Neuronal stem cell (in vitro differentiated cells): ENCODE data around the gene SLC23A3.

ENCODE experiments used
- DNase-seq: peaks from one replicate; pipeline ENCODE4 v3.0.0-alpha.2; 2013; ENCODE audit warnings: low spot score
- H2AFZ ChIP-seq: one replicate; pipeline ENCODE4 v1.6.1; 2013; ENCODE audit warnings: mild to moderate bottlenecking, low read length, inconsistent platforms
- H2AK5ac ChIP-seq: 2 replicates; pipeline ENCODE4 v1.6.1; 2013; ENCODE audit warnings: low read depth, mild to moderate bottlenecking, inconsistent platforms, low read length, moderate library complexity, mixed read lengths
- H2BK120ac ChIP-seq: 2 replicates; pipeline ENCODE4 v1.6.1; 2013; ENCODE audit warnings: low read depth, mild to moderate bottlenecking, inconsistent platforms, low read length, moderate library complexity, mixed read lengths
- H2BK12ac ChIP-seq: one replicate; pipeline ENCODE4 v1.6.1; 2013; ENCODE audit warnings: low read length, inconsistent platforms
- H2BK15ac ChIP-seq: 2 replicates; pipeline ENCODE4 v1.6.1; 2013; ENCODE audit warnings: mild to moderate bottlenecking, low read length, inconsistent platforms, mixed read lengths
- H2BK5ac ChIP-seq: one replicate; pipeline ENCODE4 v1.6.1; 2013; ENCODE audit warnings: inconsistent platforms, mild to moderate bottlenecking, low read length, moderate library complexity
- H3K14ac ChIP-seq: one replicate; pipeline ENCODE4 v1.6.1; 2013; ENCODE audit warnings: low read length, inconsistent platforms
- H3K18ac ChIP-seq: 2 replicates; pipeline ENCODE4 v1.6.1; 2013; ENCODE audit warnings: low read length, inconsistent platforms
- H3K23ac ChIP-seq: 2 replicates; pipeline ENCODE4 v1.6.1; 2013; ENCODE audit warnings: low read depth, mild to moderate bottlenecking, mixed read lengths, low read length, inconsistent platforms; ENCODE audit not compliant: poor library complexity
- H3K27ac ChIP-seq: replicated peaks from 3 replicates; pipeline ENCODE4 v1.5.1; 2013; ENCODE audit warnings: low read length, inconsistent platforms
- H3K27me3 ChIP-seq, 3 experiments: 2 replicates each; pipeline ENCODE4 v1.6.1; 2013; ENCODE audit warnings: low read length in 3 of 3, mild to moderate bottlenecking in 2 of 3, inconsistent platforms in 1 of 3, low read depth in 1 of 3, mixed read lengths in 1 of 3, moderate library complexity in 1 of 3; ENCODE audit not compliant: control insufficient read depth in 3 of 3, insufficient read depth in 3 of 3
- H3K36me3 ChIP-seq, 2 donors: replicated peaks in 1 of 2; 2 replicates each; pipeline ENCODE4 v1.6.1; 2013; ENCODE audit warnings: low read length in 2 of 2; ENCODE audit not compliant: control insufficient read depth in 2 of 2, insufficient read depth in 2 of 2
- H3K4ac ChIP-seq: 2 replicates; pipeline ENCODE4 v1.6.1; 2013; ENCODE audit warnings: inconsistent platforms, mild to moderate bottlenecking, low read length, moderate library complexity
- H3K4me1 ChIP-seq, 2 donors: 1 replicate in 1 of 2; 2 replicates in 1 of 2; pipeline ENCODE4 v1.6.1; 2013; ENCODE audit warnings: low read length in 2 of 2, low read depth in 1 of 2; ENCODE audit not compliant: control insufficient read depth in 2 of 2, insufficient read depth in 1 of 2
- H3K4me2 ChIP-seq: one replicate; pipeline ENCODE4 v1.6.1; 2013; ENCODE audit warnings: mild to moderate bottlenecking, low read length, inconsistent platforms; ENCODE audit not compliant: insufficient read depth, poor library complexity, severe bottlenecking
- H3K4me3 ChIP-seq, 2 donors: 2 replicates each; pipeline ENCODE4 v1.5.1; 2013; ENCODE audit warnings: low read length in 2 of 2, mild to moderate bottlenecking in 2 of 2, inconsistent platforms in 1 of 2, moderate library complexity in 1 of 2
- H3K79me1 ChIP-seq: one replicate; pipeline ENCODE4 v1.6.1; 2013; ENCODE audit warnings: low read depth, mild to moderate bottlenecking, inconsistent platforms, low read length, moderate library complexity
- H3K9ac ChIP-seq: one replicate; pipeline ENCODE4 v1.6.1; 2013; ENCODE audit warnings: mild to moderate bottlenecking, low read depth, low read length, inconsistent platforms; ENCODE audit not compliant: poor library complexity
- H3K9me3 ChIP-seq, 2 donors: replicated peaks in 1 of 2; 2 replicates each; pipeline versions ENCODE3 to v1.6.1; 2013; ENCODE audit warnings: low read length in 2 of 2, mild to moderate bottlenecking in 2 of 2, inconsistent platforms in 1 of 2, low read depth in 1 of 2, mixed read lengths in 1 of 2, moderate library complexity in 1 of 2; ENCODE audit not compliant: control insufficient read depth in 2 of 2, insufficient read depth in 1 of 2
- H4K8ac ChIP-seq: one replicate; pipeline ENCODE4 v1.6.1; 2013; ENCODE audit warnings: low read depth, mild to moderate bottlenecking, inconsistent platforms, low read length, moderate library complexity
- H4K91ac ChIP-seq: one replicate; pipeline ENCODE4 v1.6.1; 2013; ENCODE audit warnings: low read length, low read depth, mild to moderate bottlenecking, inconsistent platforms; ENCODE audit not compliant: poor library complexity
- WGBS, 2 donors: extraction: QIAGEN DNeasy Blood & Tissue Kit; methylation state at CpG; one replicate each; pipeline ENCODE4 v1.1.7; 2013; ENCODE audit warnings: missing lambda C conversion rate in 2 of 2, mixed read lengths in 1 of 2; ENCODE audit not compliant: insufficient read length in 2 of 2, insufficient replicate concordance in 1 of 2; ENCODE audit errors: extremely low coverage in 2 of 2; 5-methylcytosine and 5-hydroxymethylcytosine counted together

SLC23A3 gene

GRCh38 chr2:219168526-219168925, 1.3 kb downstream of the SLC23A3 start:
- Histone ChIP-seq H3K9me3 (no peaks in the 10 kb centered on the region), H3K27me3 (no peaks in the 10 kb centered on the region), H2BK15ac (no peak overlapping the region), H3K18ac (no peak overlapping the region), H3K36me3 (peaks cover 4 to 21% of the 10 kb centered on the region in 2 donors), H3K23ac (no peak overlapping the region), H3K79me1 (no peaks in the 10 kb centered on the region), H3K4ac (no peak overlapping the region), H2BK12ac (no peak overlapping the region), H2BK5ac (no peak overlapping the region), H3K14ac (no peak overlapping the region), H2AK5ac (peak overlapping the region; percentile 71), H4K8ac (no peak overlapping the region), H4K91ac (no peak overlapping the region), H3K4me2 (no peak overlapping the region), H2AFZ (no peak overlapping the region), H3K4me1 (no peaks in the 10 kb centered on the region), H3K27ac (no peak overlapping the region), H3K9ac (no peak overlapping the region), H2BK120ac (no peak overlapping the region), H3K4me3 (no peak overlapping the region)
- no peak for DNase-seq
- WGBS, 2 donors, result no CpG with 5 or more reads among the region's 6 CpGs

- Histone ChIP-seq H4K91ac (no peak overlapping the region), H3K9me3 (no peaks in the 10 kb centered on the region), H3K4me1 (no peaks in the 10 kb centered on the region), H3K36me3 (peaks cover 4 to 15% of the 10 kb centered on the region in 2 donors), H2AFZ (no peak overlapping the region), H3K9ac (no peak overlapping the region), H2BK5ac (no peak overlapping the region), H2BK120ac (no peak overlapping the region), H3K14ac (no peak overlapping the region), H2AK5ac (no peak overlapping the region), H3K27ac (no peak overlapping the region), H3K79me1 (no peaks in the 10 kb centered on the region), H2BK12ac (no peak overlapping the region), H3K4me2 (no peak overlapping the region), H3K27me3 (no peaks in the 10 kb centered on the region), H3K18ac (no peak overlapping the region), H2BK15ac (no peak overlapping the region), H3K23ac (no peak overlapping the region), H3K4ac (no peak overlapping the region), H3K4me3 (no peak overlapping the region), H4K8ac (no peak overlapping the region)
- no CpG with 5 or more reads among the region's 5 CpGs for WGBS, 2 donors
- no peak for DNase-seq
These were observed 1.8 kb downstream of the SLC23A3 start for GRCh38 chr2:219167997-219168396.

- H3K18ac ChIP-seq, result no peak overlapping the region
- H4K8ac ChIP-seq, result no peak overlapping the region
- no peak overlapping the region for H2AFZ ChIP-seq
- H3K9ac ChIP-seq, result no peak overlapping the region
- H2BK12ac ChIP-seq, result no peak overlapping the region
- no peaks in the 10 kb centered on the region for H3K36me3 ChIP-seq
- no peak overlapping the region for H3K23ac ChIP-seq
- no peaks in the 10 kb centered on the region for H3K79me1 ChIP-seq
- no CpG with 5 or more reads among the region's 10 CpGs for WGBS, 2 donors
- peaks cover 0 to 3% of the 10 kb centered on the region in 2 donors for H3K4me1 ChIP-seq
- no peak overlapping the region for H2BK15ac ChIP-seq
- H3K14ac ChIP-seq, result no peak overlapping the region
- H3K9me3 ChIP-seq, result no peaks in the 10 kb centered on the region
- no peak overlapping the region for H3K27ac ChIP-seq
- no peak overlapping the region for H4K91ac ChIP-seq
- H3K27me3 ChIP-seq, result no peaks in the 10 kb centered on the region
- H3K4ac ChIP-seq, result no peak overlapping the region
- no peak overlapping the region for H2AK5ac ChIP-seq
- no peak overlapping the region for H3K4me3 ChIP-seq
- no peak for DNase-seq
- H2BK5ac ChIP-seq, result no peak overlapping the region
- H3K4me2 ChIP-seq, result no peak overlapping the region
- H2BK120ac ChIP-seq, result no peak overlapping the region
These were observed 4.5 kb downstream of the SLC23A3 start for GRCh38 chr2:219165058-219165911.

GRCh38 chr2:219163156-219163555, 6.7 kb downstream of the SLC23A3 start:
- H3K27me3 ChIP-seq, result no peaks in the 10 kb centered on the region
- no peaks in the 10 kb centered on the region for H3K9me3 ChIP-seq
- no peak overlapping the region for H2BK5ac ChIP-seq
- no peak overlapping the region for H2AFZ ChIP-seq
- H4K91ac ChIP-seq, result no peak overlapping the region
- no peak overlapping the region for H2AK5ac ChIP-seq
- H3K14ac ChIP-seq, result no peak overlapping the region
- DNase-seq, result no peak
- H3K9ac ChIP-seq, result no peak overlapping the region
- no peak overlapping the region for H3K18ac ChIP-seq
- no peak overlapping the region for H4K8ac ChIP-seq
- H2BK12ac ChIP-seq, result no peak overlapping the region
- H3K4me1 ChIP-seq, result peaks cover 5 to 8% of the 10 kb centered on the region in 2 donors
- H3K27ac ChIP-seq, result no peak overlapping the region
- no peak overlapping the region for H3K23ac ChIP-seq
- no peak overlapping the region for H2BK15ac ChIP-seq
- H3K4me3 ChIP-seq, result no peak overlapping the region
- H3K4ac ChIP-seq, result no peak overlapping the region
- H3K79me1 ChIP-seq, result no peaks in the 10 kb centered on the region
- no CpG with 5 or more reads among the region's 6 CpGs for WGBS, 2 donors
- H3K36me3 ChIP-seq, result peaks cover 0 to under 1% of the 10 kb centered on the region in 2 donors
- no peak overlapping the region for H3K4me2 ChIP-seq
- no peak overlapping the region for H2BK120ac ChIP-seq
